Neutrophil (primary cell): ENCODE measurements around the gene SETD2.
A peak's percentile ranks its signal among the peaks of the same experiment; 100 is the strongest.
"Not testable (repeated sequence)": the region's sequence is repeated elsewhere in the genome, so short reads cannot be mapped to it uniquely, and the experiment has no call there.

Experiments used
- H3K27ac ChIP-seq: fragments of 200-600 bp; sonication (generic); 2 replicates; pipeline ENCODE4 v1.5.1; 2016; ENCODE audit warnings: mild to moderate bottlenecking, moderate library complexity
- H3K27me3 ChIP-seq: fragments of 200-600 bp; sonication (generic); 2 replicates; pipeline ENCODE4 v1.6.0; 2016; ENCODE audit warnings: mild to moderate bottlenecking
- H3K36me3 ChIP-seq: fragments of 200-600 bp; sonication (generic); 2 replicates; pipeline ENCODE4 v1.5.1; 2017
- H3K4me1 ChIP-seq, 2 experiments: fragments of 200-600 bp in 1 of 2; sonication (generic) in 1 of 2; 1 replicate in 1 of 2; 2 replicates in 1 of 2; pipeline versions ENCODE4 v1.5.1 to v1.6.1; 2013 to 2016; ENCODE audit warnings: low read depth in 1 of 2, low read length in 1 of 2, mild to moderate bottlenecking in 1 of 2, moderate library complexity in 1 of 2; ENCODE audit not compliant: control insufficient read depth in 1 of 2, insufficient read depth in 1 of 2
- H3K4me3 ChIP-seq, 2 experiments: fragments of 200-600 bp in 1 of 2; sonication (generic) in 1 of 2; 1 replicate in 1 of 2; 2 replicates in 1 of 2; pipeline ENCODE4 v1.5.1; 2013 to 2016; ENCODE audit warnings: low read depth in 1 of 2, low read length in 1 of 2, mild to moderate bottlenecking in 1 of 2, moderate library complexity in 1 of 2
- H3K9me3 ChIP-seq: fragments of 200-600 bp; sonication (generic); 2 replicates; pipeline ENCODE4 v1.5.1; 2016
- CTCF ChIP-seq: fragments of 200-600 bp; sonication (generic); IDR thresholded peaks from 2 replicates; pipeline ENCODE4 v1.5.1; 2016; ENCODE audit warnings: antibody characterized with exemption

Gene SETD2

GRCh38 chr3:47164007-47164881 lies at the start of gene SETD2:
SETD2 (minus strand) TSS chr3:47164113; CDS start chr3:47163924, 189 bp downstream.
- peak within 1 kb of the TSS; percentile 96 for H3K27ac ChIP-seq
- peaks cover 48 to 50% of the 10 kb centered on the region in 2 experiments for H3K4me1 ChIP-seq
- no peaks in the 10 kb centered on the region for H3K36me3 ChIP-seq
- H3K9me3 ChIP-seq, result no peaks in the 10 kb centered on the region
- TF ChIP-seq CTCF, result peak; percentile 29
- H3K4me3 ChIP-seq, result peak within 1 kb of the TSS; percentile 91 to 95
- H3K27me3 ChIP-seq, result no peaks in the 10 kb centered on the region

- Histone ChIP-seq H3K4me1 (no peaks in the 10 kb centered on the region), H3K27me3 (no peaks in the 10 kb centered on the region), H3K27ac (no peak overlapping the region), H3K9me3 (no peaks in the 10 kb centered on the region), H3K4me3 (no peak overlapping the region), H3K36me3 (no peaks in the 10 kb centered on the region)
- TF ChIP-seq CTCF, result no peak
Observed at GRCh38 chr3:47210863-47211405, 47.0 kb upstream of the SETD2 start.

- H3K9me3 ChIP-seq, H3K4me1 ChIP-seq, H3K4me3 ChIP-seq, H3K27ac ChIP-seq, H3K27me3 ChIP-seq, H3K36me3 ChIP-seq: not testable (repeated sequence)
Observed at GRCh38 chr3:47206022-47206421, 42.1 kb upstream of the SETD2 start.

GRCh38 chr3:47204875-47205274 lies 41.0 kb upstream of the SETD2 start:
- Histone ChIP-seq H3K27ac (no peak overlapping the region), H3K36me3 (no peaks in the 10 kb centered on the region), H3K4me1 (no peaks in the 10 kb centered on the region), H3K9me3 (no peaks in the 10 kb centered on the region), H3K4me3 (no peak overlapping the region), H3K27me3 (no peaks in the 10 kb centered on the region)
- no peak for TF ChIP-seq CTCF

- no peak for TF ChIP-seq CTCF
- H3K36me3 ChIP-seq, result no peaks in the 10 kb centered on the region
Observed at GRCh38 chr3:47202542-47202941, 38.6 kb upstream of the SETD2 start.

GRCh38 chr3:47197287-47197686 lies 33.4 kb upstream of the SETD2 start:
- H3K9me3 ChIP-seq, result no peaks in the 10 kb centered on the region
- H3K4me1 ChIP-seq, result no peaks in the 10 kb centered on the region
- H3K27ac ChIP-seq, result no peak overlapping the region
- TF ChIP-seq CTCF, result no peak
- no peaks in the 10 kb centered on the region for H3K27me3 ChIP-seq
- no peaks in the 10 kb centered on the region for H3K36me3 ChIP-seq
- H3K4me3 ChIP-seq, result no peak overlapping the region

More at GRCh38 chr3:47202542-47202941, 38.6 kb upstream of the SETD2 start:
- Histone ChIP-seq H3K4me1 (no peaks in the 10 kb centered on the region), H3K4me3 (no peak overlapping the region), H3K27me3 (no peaks in the 10 kb centered on the region), H3K27ac (no peak overlapping the region), H3K9me3 (no peaks in the 10 kb centered on the region)
